GM23338 (cell line): ENCODE data around the gene LRP1B. TPM values are rescaled to one million over a fixed set of nuclear protein-coding genes. Genes with fewer than 3 reads are reported as not detected.

Experiments
- ATAC-seq: fragments of 200-7000 bp; cut with Tn5 transposase; 3 replicates; pipeline ENCODE4 v1.9.1; 2020
- DNase-seq: peaks from one replicate; pipeline ENCODE4 v3.0.0-alpha.2; 2015; ENCODE audit warnings: low spot score
- H2AFZ ChIP-seq: fragments of 200-600 bp; sonication (generic); 2 replicates; pipeline ENCODE4 v1.8.0; 2016; ENCODE audit warnings: antibody characterized with exemption, mild to moderate bottlenecking, moderate library complexity
- H3F3A ChIP-seq: fragments of 200-600 bp; sonication (generic); replicated peaks from 2 replicates; pipeline ENCODE4 v1.8.0; 2017; ENCODE audit warnings: antibody characterized with exemption, mixed run types, low read depth
- H3K27ac ChIP-seq: fragments of 200-600 bp; sonication (generic); 2 replicates; pipeline ENCODE4 v1.6.1; 2016; ENCODE audit warnings: low read depth
- H3K27me3 ChIP-seq: fragments of 200-600 bp; sonication (generic); 2 replicates; pipeline ENCODE4 v1.8.0; 2016; ENCODE audit warnings: mild to moderate bottlenecking, mixed run types, moderate library complexity; ENCODE audit not compliant: insufficient read depth
- H3K36me3 ChIP-seq: fragments of 200-600 bp; sonication (generic); 2 replicates; pipeline ENCODE4 v1.8.0; 2016; ENCODE audit warnings: mild to moderate bottlenecking; ENCODE audit not compliant: insufficient read depth
- H3K4me1 ChIP-seq: fragments of 200-600 bp; sonication (generic); 2 replicates; pipeline ENCODE4 v1.8.0; 2016; ENCODE audit warnings: mild to moderate bottlenecking, moderate library complexity; ENCODE audit not compliant: insufficient read depth
- H3K4me2 ChIP-seq: fragments of 200-600 bp; sonication (generic); 2 replicates; pipeline ENCODE4 v1.7.1; 2017; ENCODE audit warnings: mixed run types
- H3K4me3 ChIP-seq: fragments of 200-600 bp; sonication (generic); 2 replicates; pipeline ENCODE4 v1.6.1; 2016; ENCODE audit warnings: mixed run types
- H3K79me2 ChIP-seq: fragments of 200-600 bp; sonication (generic); replicated peaks from 2 replicates; pipeline ENCODE4 v1.8.0; 2017; ENCODE audit warnings: mild to moderate bottlenecking; ENCODE audit not compliant: insufficient read depth
- H3K9me2 ChIP-seq: fragments of 200-600 bp; sonication (generic); 2 replicates; pipeline ENCODE4 v1.8.0; 2017; ENCODE audit not compliant: insufficient read depth
- H4K20me1 ChIP-seq: fragments of 200-600 bp; sonication (generic); replicated peaks from 2 replicates; pipeline ENCODE4 v1.8.0; 2017; ENCODE audit warnings: mild to moderate bottlenecking; ENCODE audit not compliant: insufficient read depth
- H3K27ac Mint-ChIP-seq: 2 replicates; pipeline ENCODE4 v1.8.0; 2020; ENCODE audit warnings: inconsistent platforms, mild to moderate bottlenecking, moderate library complexity, mixed read lengths
- H3K27me3 Mint-ChIP-seq: 3 replicates; pipeline ENCODE4 v1.8.0; 2022; ENCODE audit warnings: low read depth, mild to moderate bottlenecking, moderate library complexity, mixed read lengths, inconsistent platforms; ENCODE audit not compliant: insufficient read depth, poor library complexity
- H3K36me3 Mint-ChIP-seq: 3 replicates; pipeline ENCODE4 v1.8.0; 2021; ENCODE audit warnings: low read depth, mild to moderate bottlenecking, inconsistent platforms, moderate library complexity, mixed read lengths
- H3K4me1 Mint-ChIP-seq: 3 replicates; pipeline ENCODE4 v1.8.0; 2020; ENCODE audit warnings: mild to moderate bottlenecking, inconsistent platforms, mixed read lengths
- H3K4me3 Mint-ChIP-seq: 3 replicates; pipeline ENCODE4 v1.8.0; 2021; ENCODE audit warnings: moderate library complexity, mild to moderate bottlenecking, inconsistent platforms, mixed read lengths
- H3K9me3 Mint-ChIP-seq: 3 replicates; pipeline ENCODE4 v1.8.0; 2020; ENCODE audit warnings: moderate library complexity, mild to moderate bottlenecking, inconsistent platforms, mixed read lengths
- CREB1 ChIP-seq: fragments of 250-450 bp; sonication (Bioruptor Pico); IDR thresholded peaks from 2 replicates; pipeline ENCODE4 v1.5.0; 2020; ENCODE audit warnings: low read depth, mild to moderate bottlenecking, moderate library complexity
- EZH2phosphoT487 ChIP-seq: fragments of 200-600 bp; sonication (generic); IDR thresholded peaks from one replicate; pipeline ENCODE4 v1.8.1; 2018; ENCODE audit warnings: antibody characterized with exemption; ENCODE audit not compliant: unreplicated experiment
- JUNB ChIP-seq: IDR thresholded peaks from one replicate; pipeline ENCODE4 v1.6.1; 2016; ENCODE audit warnings: antibody characterized with exemption; ENCODE audit not compliant: unreplicated experiment
- POLR2AphosphoS5 ChIP-seq: IDR thresholded peaks from 2 replicates; pipeline ENCODE4 v1.6.1; 2016; ENCODE audit warnings: antibody characterized with exemption, low read depth
- ZNF331 ChIP-seq: fragments of 250-450 bp; sonication (Bioruptor Pico); IDR thresholded peaks from 2 replicates; pipeline ENCODE4 v1.5.0; 2020; ENCODE audit warnings: low read depth, mild to moderate bottlenecking, moderate library complexity
- polyA plus RNA-seq: library from polyadenylated mRNA; unstranded; fragments of >200 nt; fragmentation: Nextera tagmentation; extraction: Ambion mirVana; gene quantifications from 2 replicates; pipeline ENCODE4 v1.2.1, GENCODE V29; 2016
- total RNA-seq: library from RNA; depleted of rRNA; stranded (reverse); fragments of >200 nt; shearing (Covaris generic); gene quantifications from 2 replicates; pipeline ENCODE4 v1.2.3, GENCODE V29; 2014
- TF ChIP-seq, protein P1 (sequence below): fragments of 250-450 bp; sonication (Bioruptor Pico); IDR thresholded peaks from 2 replicates; pipeline ENCODE4 v1.5.0; 2020; ENCODE audit warnings: mild to moderate bottlenecking, moderate library complexity

Gene LRP1B
- total and polyA plus RNA-seq, 2 experiments from 2014 or later = 0.15 to 0.97 TPM

DNA sequence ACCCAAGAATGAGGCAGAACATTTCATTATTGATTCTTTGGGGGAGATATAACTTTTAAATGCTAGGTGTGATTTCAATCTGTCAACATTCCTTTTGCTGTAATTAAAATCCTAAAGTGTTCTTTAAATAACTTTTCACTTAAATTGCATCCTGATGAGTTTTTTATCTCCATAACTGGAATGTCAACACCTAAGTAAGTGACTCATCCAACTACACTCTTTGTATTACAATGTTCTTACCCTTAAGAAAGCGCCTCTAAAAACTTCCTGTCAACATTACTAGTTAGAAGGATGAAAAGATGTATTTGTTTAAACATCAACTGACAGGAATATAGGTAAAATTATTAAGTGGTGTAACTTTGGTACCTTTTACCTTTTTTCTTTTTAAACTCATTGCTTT, 1657.0 kb downstream of the LRP1B start:
- Mint-ChIP-seq H3K4me3 (no peak overlapping the region), H3K27ac (0 out of 2 replicates have a peak overlapping the region, but pooled peaks have one; percentile 4), H3K4me1 (peaks cover 9% of the 10 kb centered on the region; the same call in 2 of the 3 replicates), H3K36me3 (no peaks in the 10 kb centered on the region), H3K27me3 (no peaks in the 10 kb centered on the region), H3K9me3 (no peaks in the 10 kb centered on the region; the same call in 2 of the 3 replicates)
- Histone ChIP-seq H3F3A (no peaks in the 10 kb centered on the region), H4K20me1 (no peaks in the 10 kb centered on the region), H3K79me2 (no peaks in the 10 kb centered on the region), H3K4me2 (peak overlapping the region; percentile 35), H3K27ac (no peak overlapping the region), H3K27me3 (no peaks in the 10 kb centered on the region), H3K36me3 (no peaks in the 10 kb centered on the region), H3K9me2 (no peaks in the 10 kb centered on the region), H3K4me1 (no peaks in the 10 kb centered on the region), H2AFZ (no peak overlapping the region), H3K4me3 (no peak overlapping the region)
- TF ChIP-seq POLR2AphosphoS5 = no peak
- TF ChIP-seq, protein P1, sequence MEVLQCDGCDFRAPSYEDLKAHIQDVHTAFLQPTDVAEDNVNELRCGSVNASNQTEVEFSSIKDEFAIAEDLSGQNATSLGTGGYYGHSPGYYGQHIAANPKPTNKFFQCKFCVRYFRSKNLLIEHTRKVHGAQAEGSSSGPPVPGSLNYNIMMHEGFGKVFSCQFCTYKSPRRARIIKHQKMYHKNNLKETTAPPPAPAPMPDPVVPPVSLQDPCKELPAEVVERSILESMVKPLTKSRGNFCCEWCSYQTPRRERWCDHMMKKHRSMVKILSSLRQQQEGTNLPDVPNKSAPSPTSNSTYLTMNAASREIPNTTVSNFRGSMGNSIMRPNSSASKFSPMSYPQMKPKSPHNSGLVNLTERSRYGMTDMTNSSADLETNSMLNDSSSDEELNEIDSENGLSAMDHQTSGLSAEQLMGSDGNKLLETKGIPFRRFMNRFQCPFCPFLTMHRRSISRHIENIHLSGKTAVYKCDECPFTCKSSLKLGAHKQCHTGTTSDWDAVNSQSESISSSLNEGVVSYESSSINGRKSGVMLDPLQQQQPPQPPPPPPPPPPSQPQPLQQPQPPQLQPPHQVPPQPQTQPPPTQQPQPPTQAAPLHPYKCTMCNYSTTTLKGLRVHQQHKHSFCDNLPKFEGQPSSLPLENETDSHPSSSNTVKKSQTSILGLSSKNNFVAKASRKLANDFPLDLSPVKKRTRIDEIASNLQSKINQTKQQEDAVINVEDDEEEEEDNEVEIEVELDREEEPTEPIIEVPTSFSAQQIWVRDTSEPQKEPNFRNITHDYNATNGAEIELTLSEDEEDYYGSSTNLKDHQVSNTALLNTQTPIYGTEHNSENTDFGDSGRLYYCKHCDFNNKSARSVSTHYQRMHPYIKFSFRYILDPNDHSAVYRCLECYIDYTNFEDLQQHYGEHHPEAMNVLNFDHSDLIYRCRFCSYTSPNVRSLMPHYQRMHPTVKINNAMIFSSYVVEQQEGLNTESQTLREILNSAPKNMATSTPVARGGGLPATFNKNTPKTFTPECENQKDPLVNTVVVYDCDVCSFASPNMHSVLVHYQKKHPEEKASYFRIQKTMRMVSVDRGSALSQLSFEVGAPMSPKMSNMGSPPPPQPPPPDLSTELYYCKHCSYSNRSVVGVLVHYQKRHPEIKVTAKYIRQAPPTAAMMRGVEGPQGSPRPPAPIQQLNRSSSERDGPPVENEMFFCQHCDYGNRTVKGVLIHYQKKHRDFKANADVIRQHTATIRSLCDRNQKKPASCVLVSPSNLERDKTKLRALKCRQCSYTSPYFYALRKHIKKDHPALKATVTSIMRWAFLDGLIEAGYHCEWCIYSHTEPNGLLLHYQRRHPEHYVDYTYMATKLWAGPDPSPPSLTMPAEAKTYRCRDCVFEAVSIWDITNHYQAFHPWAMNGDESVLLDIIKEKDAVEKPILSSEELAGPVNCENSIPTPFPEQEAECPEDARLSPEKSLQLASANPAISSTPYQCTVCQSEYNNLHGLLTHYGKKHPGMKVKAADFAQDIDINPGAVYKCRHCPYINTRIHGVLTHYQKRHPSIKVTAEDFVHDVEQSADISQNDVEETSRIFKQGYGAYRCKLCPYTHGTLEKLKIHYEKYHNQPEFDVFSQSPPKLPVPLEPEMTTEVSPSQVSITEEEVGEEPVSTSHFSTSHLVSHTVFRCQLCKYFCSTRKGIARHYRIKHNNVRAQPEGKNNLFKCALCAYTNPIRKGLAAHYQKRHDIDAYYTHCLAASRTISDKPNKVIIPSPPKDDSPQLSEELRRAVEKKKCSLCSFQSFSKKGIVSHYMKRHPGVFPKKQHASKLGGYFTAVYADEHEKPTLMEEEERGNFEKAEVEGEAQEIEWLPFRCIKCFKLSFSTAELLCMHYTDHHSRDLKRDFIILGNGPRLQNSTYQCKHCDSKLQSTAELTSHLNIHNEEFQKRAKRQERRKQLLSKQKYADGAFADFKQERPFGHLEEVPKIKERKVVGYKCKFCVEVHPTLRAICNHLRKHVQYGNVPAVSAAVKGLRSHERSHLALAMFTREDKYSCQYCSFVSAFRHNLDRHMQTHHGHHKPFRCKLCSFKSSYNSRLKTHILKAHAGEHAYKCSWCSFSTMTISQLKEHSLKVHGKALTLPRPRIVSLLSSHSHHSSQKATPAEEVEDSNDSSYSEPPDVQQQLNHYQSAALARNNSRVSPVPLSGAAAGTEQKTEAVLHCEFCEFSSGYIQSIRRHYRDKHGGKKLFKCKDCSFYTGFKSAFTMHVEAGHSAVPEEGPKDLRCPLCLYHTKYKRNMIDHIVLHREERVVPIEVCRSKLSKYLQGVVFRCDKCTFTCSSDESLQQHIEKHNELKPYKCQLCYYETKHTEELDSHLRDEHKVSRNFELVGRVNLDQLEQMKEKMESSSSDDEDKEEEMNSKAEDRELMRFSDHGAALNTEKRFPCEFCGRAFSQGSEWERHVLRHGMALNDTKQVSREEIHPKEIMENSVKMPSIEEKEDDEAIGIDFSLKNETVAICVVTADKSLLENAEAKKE (CRISPR knock-in tag) = no peak
- ATAC-seq = no peak
- DNase-seq = no peak

DNA sequence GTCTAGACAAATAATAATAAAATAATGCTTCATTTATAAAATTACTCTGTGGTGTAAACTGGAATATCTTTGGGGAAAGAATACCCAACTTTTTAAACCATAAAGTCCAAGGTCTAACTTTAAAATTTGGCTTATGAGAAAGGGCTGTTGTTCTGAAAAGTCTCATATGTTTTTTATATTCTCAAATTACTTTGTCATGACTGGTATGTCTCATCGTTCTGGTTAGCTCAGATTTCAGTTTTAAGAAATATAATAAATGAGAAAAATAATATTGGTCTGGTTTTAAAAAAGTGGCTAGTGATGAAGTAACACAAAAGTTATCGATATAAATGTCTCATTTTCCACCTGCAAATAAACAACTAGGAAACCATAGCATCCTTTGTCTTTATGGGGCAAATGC, 1658.1 kb downstream of the LRP1B start:
- H2AFZ ChIP-seq = no peak overlapping the region
- no peaks in the 10 kb centered on the region for H3K79me2 ChIP-seq
- H3K4me1 ChIP-seq = no peaks in the 10 kb centered on the region
- no peaks in the 10 kb centered on the region for H3K27me3 Mint-ChIP-seq
- H3K9me3 Mint-ChIP-seq = no peaks in the 10 kb centered on the region; the same call in 2 of the 3 replicates
- no peak overlapping the region for H3K27ac ChIP-seq
- no peak for TF ChIP-seq EZH2phosphoT487
- no peak for TF ChIP-seq CREB1 (CRISPR knock-in tag)
- TF ChIP-seq JUNB = no peak
- TF ChIP-seq ZNF331 (CRISPR knock-in tag) = no peak
- H3K9me2 ChIP-seq = no peaks in the 10 kb centered on the region; the same call in 1 of the 2 replicates
- H3K36me3 ChIP-seq = no peaks in the 10 kb centered on the region
- H3K36me3 Mint-ChIP-seq = no peaks in the 10 kb centered on the region
- H3K27ac Mint-ChIP-seq = no peak overlapping the region
- H3K4me3 Mint-ChIP-seq = no peak overlapping the region
- no peaks in the 10 kb centered on the region for H4K20me1 ChIP-seq
- ATAC-seq = no peak
- no peak overlapping the region for H3K4me2 ChIP-seq
- DNase-seq = no peak
- H3K27me3 ChIP-seq = no peaks in the 10 kb centered on the region
- H3F3A ChIP-seq = no peaks in the 10 kb centered on the region
- no peak overlapping the region for H3K4me3 ChIP-seq
- H3K4me1 Mint-ChIP-seq = peaks cover 9% of the 10 kb centered on the region; the same call in 2 of the 3 replicates
